RWPE1 (cell line): ENCODE results near the gene MXRA8.

Experiments
- CTCF ChIA-PET: fragments of 350-600 bp; sonication (Branson Sonifier 250); formaldehyde crosslinking; extraction: SDS; loops from one replicate; lab custom pipeline; 2021; lab: Yijun Ruan, JAX
- POLR2A ChIA-PET: fragments of 400-600 bp; formaldehyde crosslinking; extraction: SDS; loops from one replicate; lab custom pipeline; 2020; ENCODE audit warnings: antibody characterized with exemption; ENCODE audit not compliant: low non-redundant PET; lab: Yijun Ruan, JAX
- DNase-seq: peaks from one replicate; pipeline ENCODE4 v3.0.0; 2012; ENCODE audit warnings: low spot score
- H3K27ac ChIP-seq: fragments of 450-650 bp; 2 replicates; pipeline ENCODE4 v1.5.1; 2017
- TF ChIP-seq, protein P1 (sequence below): fragments of 450-650 bp; conservative IDR thresholded peaks from 2 replicates; pipeline ENCODE4 v1.5.1; 2017; ENCODE audit warnings: low read depth, mild to moderate bottlenecking

Gene MXRA8

GRCh38 chr1:1345860-1346500 is 12.4 kb downstream of the MXRA8 start:
- H3K27ac ChIP-seq, result peak overlapping the region; percentile 98
- POLR2A ChIA-PET, result interaction anchor here (0.6 kb wide), 1 partner anchor 29 kb away, joined by 3 read pairs; the partner anchor contains the start of gene AURKAIP1
- no peak for DNase-seq
- TF ChIP-seq, protein P1, sequence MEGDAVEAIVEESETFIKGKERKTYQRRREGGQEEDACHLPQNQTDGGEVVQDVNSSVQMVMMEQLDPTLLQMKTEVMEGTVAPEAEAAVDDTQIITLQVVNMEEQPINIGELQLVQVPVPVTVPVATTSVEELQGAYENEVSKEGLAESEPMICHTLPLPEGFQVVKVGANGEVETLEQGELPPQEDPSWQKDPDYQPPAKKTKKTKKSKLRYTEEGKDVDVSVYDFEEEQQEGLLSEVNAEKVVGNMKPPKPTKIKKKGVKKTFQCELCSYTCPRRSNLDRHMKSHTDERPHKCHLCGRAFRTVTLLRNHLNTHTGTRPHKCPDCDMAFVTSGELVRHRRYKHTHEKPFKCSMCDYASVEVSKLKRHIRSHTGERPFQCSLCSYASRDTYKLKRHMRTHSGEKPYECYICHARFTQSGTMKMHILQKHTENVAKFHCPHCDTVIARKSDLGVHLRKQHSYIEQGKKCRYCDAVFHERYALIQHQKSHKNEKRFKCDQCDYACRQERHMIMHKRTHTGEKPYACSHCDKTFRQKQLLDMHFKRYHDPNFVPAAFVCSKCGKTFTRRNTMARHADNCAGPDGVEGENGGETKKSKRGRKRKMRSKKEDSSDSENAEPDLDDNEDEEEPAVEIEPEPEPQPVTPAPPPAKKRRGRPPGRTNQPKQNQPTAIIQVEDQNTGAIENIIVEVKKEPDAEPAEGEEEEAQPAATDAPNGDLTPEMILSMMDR, result no peak
- CTCF ChIA-PET, result interaction anchor here (0.5 to 1.5 kb wide), 3 partner anchors 12 to 96 kb away, joined by 3 to 6 read pairs (median 5); no protein-coding TSS in a partner anchor

DNA sequence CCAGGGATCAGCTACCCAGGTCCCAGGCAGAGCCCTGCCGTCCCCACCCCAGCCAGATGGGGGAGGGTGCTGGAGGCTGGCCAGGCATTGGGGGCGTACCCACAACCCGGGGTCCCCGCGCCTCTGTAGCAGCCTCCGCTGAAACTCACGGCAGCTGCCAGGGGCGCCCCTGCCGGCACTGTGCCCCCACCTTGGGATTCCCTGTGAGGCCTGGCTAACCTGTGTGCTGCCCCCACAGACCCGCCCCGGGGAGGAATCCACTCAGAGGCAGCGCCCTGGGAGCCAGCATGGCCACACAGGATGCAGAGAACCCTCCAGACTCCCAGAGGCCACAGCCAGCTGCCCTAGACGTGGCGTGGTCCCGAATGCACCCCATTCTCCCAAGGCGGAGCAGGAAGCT is 13.0 kb downstream of the MXRA8 start:
- ChIA-PET CTCF (interaction anchor here (0.5 to 1.5 kb wide), 3 partner anchors 12 to 97 kb away, joined by 3 to 6 read pairs (median 5); no protein-coding TSS in a partner anchor), POLR2A (no interaction called here)

DNA sequence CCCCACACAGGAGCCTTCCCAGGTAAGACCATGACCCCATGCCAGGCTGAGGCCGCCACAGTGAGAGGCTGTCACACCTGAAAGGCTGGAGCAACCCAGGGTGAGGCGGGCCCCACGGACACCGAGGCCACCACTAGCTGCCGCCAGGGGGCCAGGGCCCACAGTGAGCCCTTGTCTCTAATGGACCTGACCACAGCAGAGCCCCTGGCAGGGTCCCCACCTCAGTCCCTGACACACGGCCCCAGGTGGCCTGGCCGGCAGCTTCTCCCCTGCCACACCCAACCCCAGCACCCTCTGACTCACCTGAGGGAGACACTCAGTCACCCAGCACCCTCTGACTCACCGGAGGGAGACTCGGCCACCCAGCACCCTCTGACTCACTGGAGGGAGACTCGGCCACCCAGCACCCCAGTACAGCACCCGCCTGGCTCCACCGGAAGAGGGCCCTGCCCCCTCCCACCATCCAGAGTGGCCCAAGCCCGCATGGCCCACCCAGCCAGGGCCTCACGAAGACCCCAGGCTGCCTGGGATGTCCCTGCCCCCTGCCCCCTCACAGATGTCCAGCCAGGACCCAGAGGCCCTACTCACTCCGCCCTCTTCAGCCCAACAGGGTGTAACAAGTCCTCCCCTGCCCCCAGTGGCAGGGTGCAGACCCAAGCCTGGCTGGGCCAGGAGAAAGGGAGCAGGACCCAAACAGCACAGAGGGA is 13.5 kb downstream of the MXRA8 start:
- CTCF ChIA-PET, result interaction anchor here (0.5 to 1.5 kb wide), 6 partner anchors 11 to 1103 kb away, joined by 3 to 6 read pairs (median 5); no protein-coding TSS in a partner anchor
- POLR2A ChIA-PET, result interaction anchor here (0.9 kb wide), 1 partner anchor 35 kb away, joined by 6 read pairs; no protein-coding TSS in a partner anchor
- peak; percentile 93 for DNase-seq
- H3K27ac ChIP-seq, result peak overlapping the region; percentile 98
- TF ChIP-seq, protein P1, result peak; percentile 71

More for the DNA sequence above, 13.0 kb downstream of the MXRA8 start:
- H3K27ac ChIP-seq, result peak overlapping the region; percentile 98
- TF ChIP-seq, protein P1, result no peak
- no peak for DNase-seq

- POLR2A ChIA-PET, result interaction anchor here (0.9 kb wide), 1 partner anchor 34 kb away, joined by 6 read pairs; no protein-coding TSS in a partner anchor
- H3K27ac ChIP-seq, result peak overlapping the region; percentile 98
- CTCF ChIA-PET, result interaction anchor here (0.7 to 1.1 kb wide), 2 partner anchors 29 to 45 kb away, joined by 4 to 6 read pairs; no protein-coding TSS in a partner anchor
Measured at GRCh38 chr1:1343811-1344421, 14.4 kb downstream of the MXRA8 start.

DNA sequence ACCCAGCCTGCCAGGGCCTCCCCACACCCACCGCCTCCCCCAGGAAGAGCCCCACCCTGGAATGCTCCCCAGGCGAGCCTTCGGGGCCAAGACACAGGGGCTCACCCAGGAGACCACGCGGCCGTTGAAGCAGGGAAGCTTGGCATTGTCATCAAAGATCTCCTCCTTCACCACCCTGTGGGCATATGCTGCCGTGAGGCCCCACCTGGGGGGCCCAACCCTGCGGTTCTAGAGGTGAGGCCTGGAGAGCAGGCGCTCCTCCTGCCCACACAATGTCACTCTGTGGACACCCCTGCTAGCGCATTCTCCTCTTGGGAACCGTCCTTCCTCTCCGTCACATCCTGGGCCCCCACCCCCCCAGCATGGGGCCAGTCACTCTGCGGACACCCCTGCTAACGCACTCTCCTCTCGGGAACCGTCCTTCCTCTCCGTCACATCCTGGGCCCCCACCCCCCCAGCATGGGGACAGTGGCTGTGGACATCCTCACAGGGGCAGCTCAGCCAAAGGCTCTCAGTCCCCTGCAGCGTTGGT is 15.7 kb downstream of the MXRA8 start:
- no peak for DNase-seq
- TF ChIP-seq, protein P1, result no peak
- H3K27ac ChIP-seq, result peak overlapping the region; percentile 98
- ChIA-PET POLR2A (no interaction called here), CTCF (interaction anchor here (0.6 kb wide), 1 partner anchor 16 kb away, joined by 4 read pairs; no protein-coding TSS in a partner anchor)

More at GRCh38 chr1:1343811-1344421, 14.4 kb downstream of the MXRA8 start:
- no peak for DNase-seq
- TF ChIP-seq, protein P1, result no peak
